Stimulated activated CD8-positive, alpha-beta memory T cell treated with anti-CD3 and anti-CD28 coated beads, Interleukin-7, amount 100 ng/mL, for 24 hours (primary cell): Measurements from ENCODE around the gene MYH7B.

Source experiments
- DNase-seq: peaks from one replicate; pipeline ENCODE4 v3.0.0-alpha.2; 2020; ENCODE audit warnings: low read depth

MYH7B gene

GRCh38 chr20:34992751-34993417 lies 37.2 kb downstream of the MYH7B start:
- no peak for DNase-seq

- DNase-seq, result no peak
Observed at GRCh38 chr20:34993941-34994508, 38.4 kb downstream of the MYH7B start.

- no peak for DNase-seq
Observed at GRCh38 chr20:34994509-34995131, 39.0 kb downstream of the MYH7B start.

- no peak for DNase-seq
Observed at GRCh38 chr20:34995192-34995591, 39.5 kb downstream of the MYH7B start.

GRCh38 chr20:34995696-34996095 lies 40.0 kb downstream of the MYH7B start:
- no peak for DNase-seq

DNA sequence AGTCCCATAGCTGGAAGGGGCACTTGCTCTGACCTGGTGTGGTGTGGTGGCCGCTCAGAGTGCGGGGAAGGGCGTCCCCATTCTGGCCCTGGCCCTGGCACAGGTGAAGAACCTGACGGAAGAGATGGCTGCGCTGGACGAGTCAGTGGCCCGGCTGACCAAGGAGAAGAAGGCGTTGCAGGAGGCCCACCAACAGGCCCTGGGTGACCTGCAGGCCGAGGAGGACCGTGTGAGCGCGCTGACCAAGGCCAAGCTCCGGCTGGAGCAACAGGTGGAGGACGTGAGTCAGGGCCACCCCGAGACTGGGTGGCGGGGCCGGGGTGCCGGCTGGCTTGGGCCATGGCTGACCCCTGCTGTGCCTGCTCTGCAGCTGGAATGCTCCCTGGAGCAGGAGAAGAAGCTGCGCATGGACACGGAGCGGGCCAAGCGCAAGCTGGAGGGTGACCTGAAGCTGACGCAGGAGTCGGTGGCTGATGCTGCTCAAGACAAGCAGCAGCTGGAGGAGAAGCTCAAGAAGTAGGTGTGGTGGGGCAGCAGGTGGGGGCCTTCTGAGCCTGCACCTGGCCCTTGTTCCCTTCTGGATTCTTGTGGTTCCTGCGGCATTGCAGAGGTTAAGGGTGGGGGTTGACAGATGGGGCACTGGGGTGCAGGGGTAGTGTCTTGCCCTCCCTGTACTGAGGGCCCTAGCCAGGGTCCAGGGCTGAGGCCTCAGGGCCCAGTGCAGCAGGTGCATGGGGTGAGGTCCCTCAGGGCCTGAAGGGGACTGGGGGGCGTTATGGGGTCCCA lies 40.8 kb downstream of the MYH7B start:
- DNase-seq, result no peak

DNA sequence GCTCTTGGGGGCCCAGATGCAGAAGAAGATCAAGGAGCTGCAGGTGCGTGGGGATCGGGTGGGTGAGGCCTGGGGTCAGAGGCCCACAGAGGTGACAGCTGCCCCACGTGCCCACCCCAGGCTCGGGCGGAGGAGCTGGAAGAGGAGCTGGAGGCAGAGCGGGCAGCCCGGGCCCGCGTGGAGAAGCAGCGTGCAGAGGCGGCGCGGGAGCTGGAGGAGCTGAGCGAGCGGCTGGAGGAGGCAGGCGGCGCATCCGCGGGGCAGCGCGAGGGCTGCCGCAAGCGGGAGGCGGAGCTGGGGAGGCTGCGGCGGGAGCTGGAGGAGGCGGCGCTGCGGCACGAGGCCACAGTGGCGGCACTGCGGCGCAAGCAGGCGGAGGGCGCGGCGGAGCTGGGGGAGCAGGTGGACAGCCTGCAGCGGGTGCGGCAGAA lies 41.5 kb downstream of the MYH7B start:
- no peak for DNase-seq

- no peak for DNase-seq
Observed at GRCh38 chr20:34997774-34998173, 42.1 kb downstream of the MYH7B start.

- DNase-seq, result no peak
Observed at GRCh38 chr20:34998331-34998950, 42.8 kb downstream of the MYH7B start.

DNA sequence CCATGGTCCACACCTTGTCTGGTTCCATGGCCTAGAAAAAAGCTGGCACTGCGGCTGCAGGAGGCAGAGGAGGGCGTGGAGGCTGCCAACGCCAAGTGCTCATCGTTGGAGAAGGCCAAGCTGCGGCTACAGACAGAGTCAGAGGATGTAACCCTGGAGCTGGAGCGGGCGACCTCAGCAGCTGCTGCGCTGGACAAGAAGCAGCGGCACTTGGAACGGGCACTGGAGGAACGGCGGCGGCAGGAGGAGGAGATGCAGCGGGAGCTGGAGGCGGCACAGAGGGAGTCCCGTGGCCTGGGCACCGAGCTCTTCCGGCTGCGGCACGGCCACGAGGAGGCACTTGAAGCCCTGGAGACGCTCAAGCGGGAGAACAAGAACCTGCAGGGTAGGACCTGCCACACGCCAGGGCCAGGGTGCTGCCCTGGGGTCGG lies 43.4 kb downstream of the MYH7B start:
- DNase-seq, result no peak

- DNase-seq, result no peak
Observed at GRCh38 chr20:34999782-35000181, 44.1 kb downstream of the MYH7B start.

DNA sequence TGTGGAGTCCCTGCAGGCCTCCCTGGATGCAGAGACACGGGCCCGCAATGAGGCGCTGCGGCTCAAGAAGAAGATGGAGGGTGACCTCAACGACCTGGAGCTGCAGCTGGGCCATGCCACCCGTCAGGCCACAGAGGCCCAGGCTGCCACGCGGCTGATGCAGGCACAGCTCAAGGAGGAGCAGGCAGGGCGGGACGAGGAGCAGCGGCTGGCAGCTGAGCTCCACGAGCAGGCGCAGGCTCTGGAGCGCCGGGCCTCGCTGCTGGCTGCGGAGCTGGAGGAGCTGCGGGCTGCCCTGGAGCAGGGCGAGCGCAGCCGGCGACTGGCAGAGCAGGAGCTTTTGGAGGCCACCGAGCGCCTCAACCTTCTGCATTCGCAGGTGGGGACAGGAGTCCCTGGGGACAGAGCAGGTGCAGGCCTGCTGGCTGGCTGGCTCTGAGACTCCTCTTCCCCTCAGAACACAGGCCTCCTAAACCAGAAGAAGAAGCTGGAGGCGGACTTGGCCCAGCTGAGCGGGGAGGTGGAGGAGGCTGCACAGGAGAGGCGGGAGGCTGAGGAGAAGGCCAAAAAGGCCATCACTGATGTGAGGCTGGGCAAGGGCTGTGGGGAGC lies 44.7 kb downstream of the MYH7B start:
- no peak for DNase-seq

GRCh38 chr20:35000922-35001595 lies 45.4 kb downstream of the MYH7B start:
- DNase-seq, result no peak

DNA sequence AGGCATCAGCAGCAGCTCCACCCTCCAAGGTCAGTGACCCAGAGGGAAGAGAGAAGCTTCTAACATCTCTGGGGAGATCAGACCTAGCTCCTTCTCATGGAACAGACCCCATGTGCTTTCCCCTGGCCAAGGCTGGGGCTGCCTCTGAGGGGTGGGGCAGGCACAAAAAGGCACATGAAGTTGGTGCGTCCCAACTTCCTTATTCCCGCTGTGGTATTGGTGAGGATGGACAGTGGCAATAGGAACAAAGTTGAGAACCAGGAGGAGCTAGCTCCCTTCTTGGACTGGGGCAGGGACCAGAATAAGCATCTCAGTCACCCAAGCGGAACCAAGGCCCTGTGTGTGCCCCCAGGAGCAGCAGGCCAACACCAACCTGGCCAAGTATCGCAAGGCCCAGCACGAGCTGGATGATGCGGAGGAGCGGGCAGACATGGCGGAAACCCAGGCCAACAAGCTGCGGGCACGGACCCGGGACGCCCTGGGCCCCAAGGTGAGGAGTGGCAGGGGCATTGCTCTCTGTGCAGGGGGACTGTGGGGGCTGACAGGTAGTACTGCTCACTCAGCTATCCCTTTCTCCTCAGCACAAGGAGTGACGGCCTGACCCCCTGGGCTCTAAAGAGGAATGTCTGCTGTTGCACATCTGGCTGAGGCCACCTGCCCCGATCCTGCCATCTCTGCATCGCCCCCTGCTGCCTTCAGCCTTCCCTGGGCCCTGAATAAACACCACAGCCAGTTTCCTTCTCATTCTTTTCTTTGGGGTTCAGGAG lies 46.1 kb downstream of the MYH7B start:
- no peak for DNase-seq

- DNase-seq, result no peak
Observed at GRCh38 chr20:35002426-35003210, 47.0 kb downstream of the MYH7B start.

- DNase-seq, result no peak
Observed at GRCh38 chr20:35003211-35004031, 47.8 kb downstream of the MYH7B start.

GRCh38 chr20:35004051-35004725 lies 48.5 kb downstream of the MYH7B start:
- no peak for DNase-seq

DNA sequence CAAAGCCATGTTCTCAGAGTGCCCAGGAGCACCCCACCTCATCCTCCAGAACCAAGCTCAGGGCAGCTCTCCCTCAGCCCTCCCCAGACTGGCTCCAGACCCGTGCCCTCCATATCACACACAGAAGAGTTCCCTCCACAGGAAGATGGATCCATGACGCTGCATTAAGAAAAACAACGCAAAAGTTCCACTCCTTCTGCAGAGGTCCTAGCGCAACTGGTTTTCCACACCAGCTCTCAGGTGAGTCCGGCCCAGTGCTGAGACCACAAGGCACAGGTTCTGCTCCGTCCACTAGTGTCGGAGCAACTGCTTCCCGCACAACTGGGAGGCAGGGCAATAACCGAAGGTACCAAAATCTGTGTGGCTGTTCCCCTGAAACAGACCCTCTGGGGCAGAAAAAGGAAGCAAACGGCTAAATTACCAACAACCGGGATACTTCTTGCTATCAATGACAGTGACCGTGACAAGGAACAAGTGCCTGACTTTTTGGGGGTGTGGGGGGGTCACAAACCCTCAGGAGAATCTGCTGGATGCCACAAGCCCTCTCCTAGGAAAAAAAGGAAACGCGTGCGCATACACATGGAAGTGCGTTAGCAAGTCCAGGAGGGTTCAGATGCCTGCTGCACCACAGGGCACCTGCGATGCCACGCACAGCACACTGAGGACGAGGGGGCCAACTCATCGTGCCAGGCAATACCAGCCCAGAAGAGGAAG lies 49.2 kb downstream of the MYH7B start:
- DNase-seq, result no peak
